HCT116 (cell line): Measurements from ENCODE around the gene RCAN2.

Experiments used
- ATF3 ChIP-seq: IDR thresholded peaks from 2 replicates; pipeline ENCODE4 v1.6.1; 2012
- CTCF ChIP-seq, 3 experiments: fragments of 200-600 bp in 1 of 3; sonication (generic) in 1 of 3; IDR thresholded peaks in 2 of 3; conservative IDR thresholded peaks in 1 of 3; 2 replicates each; pipeline ENCODE4 v1.5.1; 2012 to 2017; ENCODE audit warnings: low read depth in 2 of 3, low read length in 2 of 3, antibody characterized with exemption in 1 of 3, borderline replicate concordance in 1 of 3, control low read depth in 1 of 3, mild to moderate bottlenecking in 1 of 3, mixed read lengths in 1 of 3, mixed run types in 1 of 3, moderate library complexity in 1 of 3; ENCODE audit not compliant: insufficient read depth in 1 of 3
- EZH2 ChIP-seq: fragments of 200-600 bp; sonication (generic); IDR thresholded peaks from 2 replicates; pipeline ENCODE4 v1.6.1; 2017; ENCODE audit warnings: antibody characterized with exemption, mixed run types
- EZH2phosphoT487 ChIP-seq: fragments of 200-600 bp; IDR thresholded peaks from 2 replicates; pipeline ENCODE4 v1.6.1; 2018; ENCODE audit warnings: antibody characterized with exemption, borderline replicate concordance
- JUND ChIP-seq: IDR thresholded peaks from 2 replicates; pipeline ENCODE4 v1.6.1; 2012
- POLR2A ChIP-seq: IDR thresholded peaks from 2 replicates; pipeline ENCODE4 v1.7.0; 2011; ENCODE audit warnings: borderline replicate concordance; ENCODE audit not compliant: insufficient read depth, insufficient read length; ENCODE audit errors: extremely low read depth
- POLR2AphosphoS5 ChIP-seq: IDR thresholded peaks from 2 replicates; pipeline ENCODE4 v1.6.1; 2011; ENCODE audit warnings: mild to moderate bottlenecking, low read depth, low read length, moderate library complexity
- SIN3A ChIP-seq: IDR thresholded peaks from 2 replicates; pipeline ENCODE4 v1.6.1; 2012; ENCODE audit warnings: low read depth

GRCh38 chr6:46340246-46340645 lies 151.0 kb downstream of the RCAN2 start:
- no peak for TF ChIP-seq POLR2A
- TF ChIP-seq CTCF (IDR thresholded peaks at IDR 0.05 in 2 of 3, conservative IDR thresholded peaks at IDR 0.05 in 1 of 3; ENCODE audit: borderline replicate concordance in 1 of 3, insufficient read depth in 1 of 3, low read depth in 2 of 3, low read length in 2 of 3), result no peak
- no peak for TF ChIP-seq EZH2phosphoT487
- no peak for TF ChIP-seq ATF3
- no peak for TF ChIP-seq POLR2AphosphoS5
- no peak for TF ChIP-seq JUND
- TF ChIP-seq EZH2, result no peak
- no peak for TF ChIP-seq SIN3A
